ENCODE measurements around the gene TTYH2.

DNA sequence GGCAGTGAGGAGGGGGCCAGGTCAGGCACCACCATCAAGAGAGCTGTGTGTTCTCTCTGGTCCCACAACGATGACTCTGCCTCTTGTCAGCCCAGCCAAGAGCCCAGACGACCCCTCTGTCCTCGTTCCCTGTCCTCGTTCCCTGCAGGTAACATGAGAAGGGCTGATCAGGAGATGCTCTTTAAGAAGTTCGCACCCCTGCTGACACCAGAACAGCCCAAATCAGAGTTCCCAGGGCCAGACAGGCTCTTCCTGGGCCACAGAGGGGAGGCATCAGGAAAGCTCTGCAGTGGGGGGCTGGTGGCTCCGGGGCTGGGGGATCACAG is 47.1 kb downstream of the TTYH2 start:
- TF ChIP-seq CTCF (IDR thresholded peaks at IDR 0.05; ENCODE audit: insufficient read depth, low read length, poor library complexity, severe bottlenecking) (no peak), EZH2phosphoT487 (conservative IDR thresholded peaks at IDR 0.05; ENCODE audit: low read length) (no peak)
